Neutrophil (primary cell): ENCODE results near the gene SYNPO2.

Experiments used
- H3K27ac ChIP-seq: fragments of 200-600 bp; sonication (generic); 2 replicates; pipeline ENCODE4 v1.5.1; 2016; ENCODE audit warnings: mild to moderate bottlenecking, moderate library complexity
- H3K27me3 ChIP-seq: fragments of 200-600 bp; sonication (generic); 2 replicates; pipeline ENCODE4 v1.6.0; 2016; ENCODE audit warnings: mild to moderate bottlenecking
- H3K36me3 ChIP-seq: fragments of 200-600 bp; sonication (generic); 2 replicates; pipeline ENCODE4 v1.5.1; 2017
- H3K4me1 ChIP-seq, 2 experiments: fragments of 200-600 bp in 1 of 2; sonication (generic) in 1 of 2; 1 replicate in 1 of 2; 2 replicates in 1 of 2; pipeline versions ENCODE4 v1.5.1 to v1.6.1; 2013 to 2016; ENCODE audit warnings: low read depth in 1 of 2, low read length in 1 of 2, mild to moderate bottlenecking in 1 of 2, moderate library complexity in 1 of 2; ENCODE audit not compliant: control insufficient read depth in 1 of 2, insufficient read depth in 1 of 2
- H3K4me3 ChIP-seq, 2 experiments: fragments of 200-600 bp in 1 of 2; sonication (generic) in 1 of 2; 1 replicate in 1 of 2; 2 replicates in 1 of 2; pipeline ENCODE4 v1.5.1; 2013 to 2016; ENCODE audit warnings: low read depth in 1 of 2, low read length in 1 of 2, mild to moderate bottlenecking in 1 of 2, moderate library complexity in 1 of 2
- H3K9me3 ChIP-seq: fragments of 200-600 bp; sonication (generic); 2 replicates; pipeline ENCODE4 v1.5.1; 2016
- TF ChIP-seq, protein P1 (sequence below): fragments of 200-600 bp; sonication (generic); IDR thresholded peaks from 2 replicates; pipeline ENCODE4 v1.5.1; 2016; ENCODE audit warnings: antibody characterized with exemption

Gene SYNPO2

DNA sequence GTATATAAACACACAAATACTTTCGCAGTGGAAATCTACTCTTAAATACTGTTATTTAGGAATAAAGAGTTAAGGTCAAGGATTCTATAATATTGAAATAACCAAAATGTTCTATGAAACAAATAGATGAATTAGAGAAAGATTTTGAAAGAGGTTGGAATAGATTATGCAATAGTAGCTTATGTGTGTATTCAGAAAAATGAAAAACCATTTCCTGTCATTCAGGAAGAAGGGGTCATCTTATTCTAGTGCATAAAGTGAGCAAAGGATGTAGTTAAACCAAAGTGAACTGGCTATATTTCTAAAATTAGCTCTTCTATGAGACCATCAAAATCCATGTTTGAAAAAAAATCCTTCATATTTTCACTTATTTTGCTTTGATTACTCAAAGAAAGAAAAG is 217.0 kb downstream of the SYNPO2 start:
- Histone ChIP-seq H3K4me1 (no peaks in the 10 kb centered on the region), H3K4me3 (no peak overlapping the region), H3K27ac (no peak overlapping the region), H3K9me3 (no peaks in the 10 kb centered on the region), H3K27me3 (no peaks in the 10 kb centered on the region), H3K36me3 (no peaks in the 10 kb centered on the region)
- TF ChIP-seq, protein P1, sequence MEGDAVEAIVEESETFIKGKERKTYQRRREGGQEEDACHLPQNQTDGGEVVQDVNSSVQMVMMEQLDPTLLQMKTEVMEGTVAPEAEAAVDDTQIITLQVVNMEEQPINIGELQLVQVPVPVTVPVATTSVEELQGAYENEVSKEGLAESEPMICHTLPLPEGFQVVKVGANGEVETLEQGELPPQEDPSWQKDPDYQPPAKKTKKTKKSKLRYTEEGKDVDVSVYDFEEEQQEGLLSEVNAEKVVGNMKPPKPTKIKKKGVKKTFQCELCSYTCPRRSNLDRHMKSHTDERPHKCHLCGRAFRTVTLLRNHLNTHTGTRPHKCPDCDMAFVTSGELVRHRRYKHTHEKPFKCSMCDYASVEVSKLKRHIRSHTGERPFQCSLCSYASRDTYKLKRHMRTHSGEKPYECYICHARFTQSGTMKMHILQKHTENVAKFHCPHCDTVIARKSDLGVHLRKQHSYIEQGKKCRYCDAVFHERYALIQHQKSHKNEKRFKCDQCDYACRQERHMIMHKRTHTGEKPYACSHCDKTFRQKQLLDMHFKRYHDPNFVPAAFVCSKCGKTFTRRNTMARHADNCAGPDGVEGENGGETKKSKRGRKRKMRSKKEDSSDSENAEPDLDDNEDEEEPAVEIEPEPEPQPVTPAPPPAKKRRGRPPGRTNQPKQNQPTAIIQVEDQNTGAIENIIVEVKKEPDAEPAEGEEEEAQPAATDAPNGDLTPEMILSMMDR, result no peak

DNA sequence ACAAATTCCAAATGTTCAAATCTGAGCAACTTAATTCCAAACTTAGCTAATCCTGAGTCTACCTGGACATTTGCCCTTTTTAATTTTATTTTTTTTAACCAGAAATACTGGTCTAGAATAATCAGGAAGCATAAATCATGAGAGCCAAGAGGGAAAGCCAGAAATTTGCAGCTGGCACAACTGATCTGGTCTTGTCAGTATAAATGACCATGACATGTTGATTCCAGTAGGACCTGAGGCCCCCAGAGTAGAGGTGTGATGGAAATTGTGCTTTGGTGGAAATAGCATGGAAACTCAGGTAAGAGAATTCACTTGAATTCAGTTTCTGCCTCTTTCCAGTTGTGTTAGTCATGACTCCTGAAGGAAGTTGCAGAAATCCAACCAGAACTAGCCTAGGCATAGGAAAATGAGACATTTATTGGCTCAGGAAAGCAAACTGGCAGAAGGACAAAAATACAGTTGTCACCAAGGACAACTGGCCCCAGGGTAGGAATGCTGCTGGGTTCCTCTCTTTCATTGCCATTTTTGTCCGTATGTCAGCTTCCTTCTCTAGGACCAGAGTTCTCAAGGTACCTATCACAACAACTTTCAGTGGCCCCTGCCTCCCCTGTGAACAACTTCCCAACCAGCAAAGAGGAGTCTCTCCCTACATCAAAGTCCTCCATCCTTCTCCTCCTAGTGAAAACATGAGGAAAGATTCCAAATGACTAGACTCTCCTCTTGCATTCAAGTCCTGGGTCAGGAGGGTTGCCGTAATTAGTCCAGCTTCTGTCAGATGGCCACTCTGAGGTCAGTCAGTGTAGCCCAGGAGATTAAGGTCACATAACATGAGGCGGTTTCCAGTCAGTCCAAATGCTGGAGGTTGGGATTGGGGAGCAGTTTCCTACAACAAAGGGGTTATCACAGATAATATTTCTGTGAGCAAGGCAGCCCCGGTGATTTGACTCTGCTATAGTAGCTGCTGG is 217.7 kb downstream of the SYNPO2 start:
- H3K36me3 ChIP-seq, result no peaks in the 10 kb centered on the region
- H3K27ac ChIP-seq, result no peak overlapping the region
- no peaks in the 10 kb centered on the region for H3K27me3 ChIP-seq
- H3K4me3 ChIP-seq, result no peak overlapping the region
- TF ChIP-seq, protein P1, result no peak
- H3K9me3 ChIP-seq, result no peaks in the 10 kb centered on the region
- H3K4me1 ChIP-seq, result no peaks in the 10 kb centered on the region

DNA sequence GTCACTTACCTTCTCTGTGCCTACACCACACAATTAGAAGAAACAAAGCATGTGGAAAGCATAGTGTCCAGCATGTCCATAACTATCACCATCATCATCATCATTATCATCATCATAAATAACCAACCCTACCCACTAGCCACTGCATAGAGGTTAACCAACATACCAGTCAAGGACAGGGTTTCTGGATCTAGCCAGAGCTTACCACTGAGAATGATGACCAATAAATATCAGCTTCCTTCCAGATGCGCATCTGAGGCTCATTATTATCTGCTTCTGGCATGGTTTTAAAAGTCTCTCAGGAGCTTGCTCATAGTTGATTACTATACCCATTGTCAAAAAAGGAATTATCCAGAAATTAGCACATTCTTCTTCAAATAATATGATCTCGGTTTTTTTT is 221.5 kb downstream of the SYNPO2 start:
- H3K27ac ChIP-seq, result no peak overlapping the region
- no peaks in the 10 kb centered on the region for H3K4me1 ChIP-seq
- H3K4me3 ChIP-seq, result no peak overlapping the region
- H3K36me3 ChIP-seq, result no peaks in the 10 kb centered on the region
- H3K27me3 ChIP-seq, result no peaks in the 10 kb centered on the region
- TF ChIP-seq, protein P1, result no peak
- H3K9me3 ChIP-seq, result no peaks in the 10 kb centered on the region
